ENCODE data around the gene ATP8B1.

- TF ChIP-seq, protein P1, sequence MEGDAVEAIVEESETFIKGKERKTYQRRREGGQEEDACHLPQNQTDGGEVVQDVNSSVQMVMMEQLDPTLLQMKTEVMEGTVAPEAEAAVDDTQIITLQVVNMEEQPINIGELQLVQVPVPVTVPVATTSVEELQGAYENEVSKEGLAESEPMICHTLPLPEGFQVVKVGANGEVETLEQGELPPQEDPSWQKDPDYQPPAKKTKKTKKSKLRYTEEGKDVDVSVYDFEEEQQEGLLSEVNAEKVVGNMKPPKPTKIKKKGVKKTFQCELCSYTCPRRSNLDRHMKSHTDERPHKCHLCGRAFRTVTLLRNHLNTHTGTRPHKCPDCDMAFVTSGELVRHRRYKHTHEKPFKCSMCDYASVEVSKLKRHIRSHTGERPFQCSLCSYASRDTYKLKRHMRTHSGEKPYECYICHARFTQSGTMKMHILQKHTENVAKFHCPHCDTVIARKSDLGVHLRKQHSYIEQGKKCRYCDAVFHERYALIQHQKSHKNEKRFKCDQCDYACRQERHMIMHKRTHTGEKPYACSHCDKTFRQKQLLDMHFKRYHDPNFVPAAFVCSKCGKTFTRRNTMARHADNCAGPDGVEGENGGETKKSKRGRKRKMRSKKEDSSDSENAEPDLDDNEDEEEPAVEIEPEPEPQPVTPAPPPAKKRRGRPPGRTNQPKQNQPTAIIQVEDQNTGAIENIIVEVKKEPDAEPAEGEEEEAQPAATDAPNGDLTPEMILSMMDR (IDR thresholded peaks at IDR 0.05) = no peak
- TF ChIP-seq POLR2A (IDR thresholded peaks at IDR 0.05) = no peak
These were observed 2.0 kb upstream of the ATP8B1 start for GRCh38 chr18:57805117-57805516.

All from testis (tissue), 2 donors.